Stromal cell of bone marrow (primary cell): Measurements from ENCODE around the gene PSG3.
"Not testable (repeated sequence)": the region's sequence is repeated elsewhere in the genome, so short reads cannot be mapped to it uniquely, and the experiment has no call there.

ENCODE experiments used
- DNase-seq: peaks from one replicate; pipeline ENCODE4 v3.0.0-alpha.2; 2012; ENCODE audit warnings: low read depth

Gene PSG3

DNA sequence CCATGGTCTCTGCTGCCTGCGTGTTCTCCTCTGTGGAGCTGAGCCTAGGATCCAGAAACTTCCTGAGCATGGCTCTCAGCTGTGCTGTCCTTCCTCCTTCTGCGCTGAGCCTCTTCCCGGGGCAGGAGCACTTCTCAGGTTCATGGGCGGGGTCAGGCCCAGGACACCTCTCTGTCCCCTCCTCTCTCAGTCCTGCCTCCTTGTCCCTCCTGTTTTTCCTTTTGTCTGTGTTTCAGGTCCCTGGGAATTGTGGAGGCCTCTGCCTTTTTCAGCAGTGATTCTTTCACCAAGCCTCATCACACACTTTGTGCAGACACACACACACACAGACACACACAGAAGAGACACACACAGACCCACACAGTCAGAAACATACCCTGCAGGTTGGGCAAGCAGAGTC, at the start of gene PSG3:
Gene PSG3, minus strand, starts transcription at position 101 of the 400 bp plus-strand sequence. Its CDS starts 97 bp downstream, at position 4.
- not testable (repeated sequence) for DNase-seq

DNA sequence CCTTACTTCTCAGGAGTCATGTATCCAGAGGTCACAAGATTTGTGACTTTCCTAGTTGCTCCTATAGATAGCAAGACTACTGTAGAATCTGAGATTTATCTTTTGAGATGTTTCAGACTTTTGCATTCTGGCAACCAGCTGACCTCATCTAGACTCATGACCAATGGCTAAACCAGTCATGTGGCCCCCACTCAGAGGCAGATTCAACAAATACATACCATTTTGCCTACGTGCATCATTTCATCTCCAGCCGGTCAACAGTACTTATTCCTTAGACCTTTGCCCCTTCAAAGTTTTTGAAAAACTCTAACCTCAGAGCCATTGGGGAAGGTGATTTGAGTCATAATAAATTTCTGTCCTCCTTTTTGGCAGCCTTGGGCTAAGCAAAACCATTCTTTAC, 48.5 kb upstream of the PSG3 start:
- DNase-seq, result not testable (repeated sequence)

DNA sequence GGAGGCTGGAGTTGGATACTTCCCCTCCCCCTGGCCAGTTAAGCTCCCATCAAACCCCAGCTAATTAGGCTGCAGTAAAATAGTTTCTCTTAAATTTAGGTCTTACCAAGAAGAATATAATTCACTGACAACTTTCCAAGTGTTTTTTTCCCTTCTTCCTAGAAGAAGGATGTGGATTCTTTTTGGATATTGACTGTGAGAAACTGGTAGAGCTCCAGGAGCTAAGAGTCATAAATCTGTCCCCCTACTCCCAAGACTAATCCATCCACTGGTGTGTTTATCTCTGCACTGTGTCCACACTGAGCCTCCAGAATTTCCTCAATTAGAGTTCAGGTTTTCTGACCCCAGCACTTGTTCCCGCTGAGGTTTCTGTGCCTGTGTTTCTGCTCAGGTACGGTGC, 47.5 kb upstream of the PSG3 start:
- not testable (repeated sequence) for DNase-seq

DNA sequence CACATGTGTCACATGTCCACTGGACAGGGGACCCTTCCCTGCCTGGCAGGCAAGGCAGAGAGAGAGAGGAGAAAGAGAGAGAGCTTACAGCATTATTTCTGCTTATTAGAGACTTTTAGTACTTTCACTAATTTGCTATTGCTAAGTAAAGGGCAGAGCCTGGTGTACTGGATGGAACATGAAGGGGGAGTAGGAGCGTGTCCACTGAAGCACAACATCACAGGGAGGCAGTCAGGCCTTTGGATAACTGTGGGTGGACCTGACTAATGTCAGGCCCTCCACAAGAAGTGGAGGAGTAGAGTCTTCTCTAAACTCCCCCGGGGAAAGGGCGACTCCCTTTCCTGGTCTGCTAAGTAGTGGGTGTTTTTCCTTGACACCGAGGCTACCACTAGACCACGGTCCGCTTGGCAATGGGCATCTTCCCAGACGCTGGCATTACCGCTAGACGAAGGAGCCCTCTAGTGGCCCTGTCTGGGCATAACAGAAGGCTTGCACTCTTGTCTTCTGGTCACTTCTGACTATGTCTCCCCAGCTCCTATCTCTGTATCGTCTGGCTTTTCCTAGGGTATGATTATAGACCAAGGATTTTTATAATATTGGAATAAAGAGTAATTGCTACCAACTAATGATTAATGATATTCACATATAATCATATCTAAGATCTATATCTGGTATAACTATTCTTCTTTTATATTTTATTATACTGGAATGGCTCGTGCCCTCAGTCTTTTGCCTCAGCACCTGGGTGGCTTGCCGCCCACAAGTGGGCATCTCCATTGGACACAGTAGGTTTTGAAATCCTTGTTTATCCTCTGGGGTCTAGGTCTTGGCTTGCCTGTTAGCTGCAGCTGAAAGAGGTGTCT, 36.7 kb upstream of the PSG3 start:
- peak; percentile 41 for DNase-seq

DNA sequence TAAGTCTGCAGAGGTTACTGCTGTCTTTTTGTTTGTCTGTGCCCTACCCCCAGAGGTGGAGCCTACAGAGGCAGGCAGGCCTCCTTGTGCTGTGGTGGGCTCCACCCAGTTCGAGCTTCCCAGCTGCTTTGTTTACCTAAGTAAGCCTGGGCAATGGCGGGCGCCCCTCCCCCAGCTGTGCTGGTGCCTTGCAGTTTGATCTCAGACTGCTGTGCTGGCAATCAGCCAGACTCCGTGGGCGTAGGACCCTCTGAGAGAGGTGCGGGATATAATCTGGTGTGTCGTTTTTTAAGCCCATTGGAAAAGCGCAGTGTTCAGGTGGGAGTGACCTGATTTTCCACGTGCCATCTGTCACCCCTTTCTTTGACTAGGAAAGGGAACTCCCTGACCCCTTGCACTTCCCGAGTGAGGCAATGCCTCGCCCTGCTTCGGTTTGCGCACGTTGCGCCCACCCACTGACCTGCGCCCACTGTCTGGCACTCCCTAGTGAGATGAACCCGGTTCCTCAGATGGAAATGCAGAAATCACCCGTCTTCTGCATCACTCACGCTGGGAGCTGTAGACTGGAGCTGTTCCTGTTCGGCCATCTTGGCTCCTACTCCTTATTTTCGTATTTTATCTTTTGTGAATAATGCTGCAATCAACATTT, 34.4 kb upstream of the PSG3 start:
- not testable (repeated sequence) for DNase-seq

DNA sequence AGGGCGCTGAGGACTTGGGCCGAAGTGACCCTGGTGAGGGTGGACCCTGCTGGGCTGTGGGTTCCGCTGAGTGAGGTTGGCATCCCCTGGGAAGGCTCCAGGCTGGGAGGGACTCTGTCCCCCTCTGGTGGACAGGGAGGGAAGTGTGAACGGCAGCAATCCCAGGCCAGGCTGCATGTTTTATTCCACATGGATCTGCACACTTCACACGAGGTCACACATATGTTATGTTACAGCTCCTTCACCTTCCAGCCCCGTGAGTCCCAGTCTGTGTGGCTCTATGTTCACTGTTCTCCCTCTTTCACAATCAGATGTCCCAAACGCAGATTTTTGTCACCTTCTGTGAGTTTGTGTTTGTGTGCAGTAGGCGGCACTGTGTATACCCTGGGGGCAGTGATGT, 27.0 kb upstream of the PSG3 start:
- DNase-seq, result not testable (repeated sequence)

DNA sequence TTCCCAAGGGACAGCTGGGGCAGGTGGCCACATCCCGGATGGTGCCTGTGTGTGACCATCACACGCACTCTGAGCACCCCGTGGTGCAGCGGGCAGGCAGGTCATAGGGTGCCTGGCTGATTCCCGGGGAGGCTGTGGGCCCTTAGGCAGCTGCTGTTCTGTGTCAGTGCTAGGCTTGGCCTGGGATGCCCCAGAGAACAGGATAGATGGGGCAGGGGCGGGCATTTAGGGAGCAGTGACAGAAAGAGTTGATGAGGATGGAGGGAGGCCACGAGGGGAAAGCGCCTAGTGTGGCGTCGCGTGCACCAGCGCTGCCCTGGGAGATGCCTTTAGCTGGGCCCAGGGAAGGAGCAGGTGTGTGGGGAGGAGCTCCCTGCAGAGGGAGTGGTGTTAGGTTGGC, 26.6 kb upstream of the PSG3 start:
- DNase-seq, result not testable (repeated sequence)

DNA sequence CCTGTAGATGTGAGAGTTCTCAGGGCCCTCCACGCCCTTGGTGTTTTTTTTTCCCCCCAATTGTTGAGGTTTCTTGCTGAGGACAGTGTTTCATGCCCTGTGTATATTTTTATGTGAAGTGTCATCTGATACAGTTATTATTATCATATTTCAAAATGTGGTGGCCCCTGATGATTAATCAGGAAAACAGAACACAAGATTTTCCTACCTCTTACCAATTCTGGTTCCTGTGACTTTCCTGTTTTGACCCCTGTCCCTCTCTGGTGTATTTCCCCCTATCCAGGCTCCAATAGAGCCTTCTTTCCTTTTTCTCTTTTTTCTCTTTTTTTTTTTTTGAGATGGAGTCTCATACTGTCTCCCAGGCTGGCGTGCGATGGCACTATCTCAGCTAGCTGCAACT, 24.6 kb upstream of the PSG3 start:
- DNase-seq, result no peak

DNA sequence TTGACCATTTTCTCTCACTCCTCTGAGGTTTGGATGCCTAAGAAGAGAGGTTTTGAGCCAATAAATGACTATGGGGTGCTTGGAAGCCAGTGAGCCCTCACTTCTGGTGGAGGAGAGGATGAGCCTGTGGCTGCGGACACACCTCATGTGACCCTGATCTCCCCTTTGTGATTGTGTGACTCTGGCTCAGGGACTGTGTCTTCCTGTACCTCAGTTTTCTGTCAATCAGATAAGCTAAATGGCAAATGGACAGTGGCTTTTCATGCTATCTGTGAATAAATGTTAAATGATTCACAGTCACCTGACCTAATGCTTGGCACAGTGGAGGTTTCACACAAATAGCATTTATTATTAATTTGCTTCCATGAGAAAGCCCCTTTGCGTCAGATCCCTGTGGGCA, 22.5 kb upstream of the PSG3 start:
- DNase-seq, result no peak

DNA sequence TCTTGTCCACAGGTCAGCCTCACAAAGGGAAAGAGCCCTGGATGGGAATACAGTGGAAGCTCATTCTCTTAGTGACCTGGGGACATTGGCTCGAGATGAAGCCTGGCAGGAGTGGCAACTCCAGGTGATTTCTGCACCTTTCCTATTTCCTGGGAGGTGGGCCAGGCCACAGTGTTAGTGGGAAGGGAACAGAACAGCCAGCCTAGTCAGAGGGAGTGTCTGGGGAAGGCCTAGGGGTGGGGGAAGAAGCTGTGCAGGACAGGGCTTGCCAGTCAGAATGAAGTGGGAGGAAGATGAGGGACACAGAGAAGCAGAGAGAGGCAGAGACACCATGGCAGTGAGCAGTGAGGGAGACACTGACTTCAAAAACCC, 21.6 kb upstream of the PSG3 start:
- not testable (repeated sequence) for DNase-seq

DNA sequence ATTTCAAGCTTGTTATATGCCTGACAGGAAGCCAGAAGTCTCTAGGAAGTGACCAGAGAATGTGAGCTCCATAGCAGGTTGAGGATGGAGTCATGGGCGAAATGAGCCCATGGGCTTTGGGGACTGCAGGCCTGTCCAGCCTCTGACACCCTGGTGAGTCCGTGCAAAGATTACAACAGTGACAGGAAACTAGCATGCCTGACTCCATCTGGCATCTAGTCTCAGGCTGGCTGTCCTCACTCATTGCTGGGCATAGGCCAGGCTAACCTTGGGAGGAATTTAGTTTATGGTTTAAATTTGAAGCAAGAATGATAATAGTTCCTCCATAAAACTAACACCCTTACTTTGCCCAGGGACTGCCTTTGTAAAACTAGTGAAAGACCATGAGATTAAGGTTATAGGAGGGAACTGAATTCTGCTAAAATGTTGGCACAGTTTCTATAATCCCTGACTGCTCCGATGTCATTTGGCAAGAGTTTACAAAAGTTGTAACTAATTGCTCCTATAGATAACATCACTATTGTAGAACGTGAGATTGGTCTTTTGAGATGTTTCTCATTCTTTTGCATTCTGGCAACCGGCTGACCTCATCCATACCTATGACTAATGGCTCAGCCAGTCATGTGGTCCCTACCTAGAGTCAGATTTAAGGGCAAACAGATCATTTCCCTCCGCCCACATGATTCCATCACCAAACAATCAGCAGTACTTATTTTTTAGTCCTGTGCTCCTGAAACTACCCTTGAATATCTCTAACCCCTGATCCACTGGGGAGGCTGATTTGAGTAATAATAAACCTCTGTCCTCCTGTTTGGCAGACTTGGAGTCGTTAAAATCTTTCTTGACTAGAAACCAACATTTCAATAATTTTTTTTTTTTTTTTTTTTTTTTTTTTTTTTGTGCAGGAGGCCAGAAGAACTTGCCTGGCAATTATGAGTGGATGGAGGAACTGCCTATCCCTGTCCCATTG, 21.0 kb upstream of the PSG3 start:
- DNase-seq, result peak; percentile 33

DNA sequence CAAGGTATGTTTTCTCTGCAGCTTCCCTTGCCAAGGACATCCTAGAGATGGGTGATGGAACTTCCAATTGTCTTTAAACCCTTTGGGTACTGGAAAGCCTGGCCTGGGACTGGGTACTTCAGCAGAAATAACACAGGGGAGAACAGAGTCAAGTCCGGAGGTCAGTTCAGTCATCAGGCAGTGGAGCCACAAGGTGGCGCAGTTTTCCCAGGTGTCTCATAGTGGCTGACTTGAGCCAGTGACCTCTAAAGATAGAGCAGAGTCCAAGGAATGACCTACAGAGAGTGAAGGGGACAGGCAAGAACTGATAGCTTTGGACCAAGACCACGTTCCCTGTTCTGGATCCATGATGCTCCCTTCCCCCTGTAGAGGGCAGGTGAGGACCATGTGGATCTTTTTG, 18.4 kb upstream of the PSG3 start:
- not testable (repeated sequence) for DNase-seq

DNA sequence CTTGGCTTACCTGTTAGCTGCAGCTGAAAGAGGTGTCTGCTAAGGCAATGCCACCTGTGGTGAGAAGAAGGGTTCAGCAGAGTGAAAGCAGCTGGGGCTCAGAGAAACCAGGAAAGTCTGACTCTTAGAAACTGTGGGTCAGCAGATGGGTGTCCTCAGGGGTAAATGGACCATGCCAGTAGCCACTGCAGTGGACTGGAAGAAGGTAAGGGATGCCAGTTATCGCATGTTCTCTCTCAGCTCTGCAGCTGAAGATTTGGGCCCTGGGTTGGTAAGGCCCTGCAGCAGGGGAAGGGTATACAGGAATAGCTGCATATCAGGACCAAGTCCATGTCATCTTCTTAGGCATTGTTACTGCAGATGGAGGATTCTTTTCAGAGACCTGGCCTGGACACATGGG, 12.0 kb upstream of the PSG3 start:
- DNase-seq, result not testable (repeated sequence)

DNA sequence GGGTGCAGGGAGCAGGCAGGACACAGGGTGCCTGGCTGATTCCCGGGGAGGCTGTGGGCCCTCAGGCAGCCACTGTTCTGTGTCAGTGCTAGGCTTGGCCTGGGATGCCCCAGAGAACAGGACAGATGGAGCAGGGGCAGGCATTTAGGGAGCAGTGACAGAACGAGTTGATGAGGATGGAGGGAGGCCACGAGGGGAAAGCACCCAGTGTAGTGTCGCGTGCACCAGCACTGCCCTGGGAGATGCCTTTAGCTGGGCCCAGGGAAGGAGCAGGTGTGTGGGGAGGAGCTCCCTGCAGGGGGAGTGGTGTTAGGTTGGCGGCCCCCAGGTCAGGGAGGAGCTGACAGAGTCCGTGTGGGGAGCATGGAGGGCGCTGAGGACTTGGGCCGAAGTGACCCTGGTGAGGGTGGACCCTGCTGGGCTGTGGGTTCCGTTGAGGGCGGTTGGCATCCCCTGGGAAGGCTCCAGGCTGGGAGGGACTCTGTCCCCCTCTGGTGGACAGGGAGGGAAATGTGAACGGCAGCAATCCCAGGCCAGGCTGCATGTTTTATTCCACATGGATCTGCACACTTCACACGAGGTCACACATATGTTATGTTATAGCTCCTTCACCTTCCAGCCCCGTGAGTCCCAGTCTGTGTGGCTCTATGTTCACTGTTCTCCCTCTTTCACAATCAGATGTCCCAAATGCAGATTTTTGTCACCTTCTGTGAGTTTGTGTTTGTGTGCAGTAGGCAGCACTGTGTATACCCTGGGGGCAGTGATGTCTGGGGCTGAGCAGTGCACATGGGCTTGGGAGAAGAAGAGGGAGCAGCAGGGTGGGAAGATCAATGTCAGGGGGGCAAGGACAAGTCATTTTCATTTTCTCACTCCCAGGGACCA, 1.7 kb upstream of the PSG3 start:
- not testable (repeated sequence) for DNase-seq

DNA sequence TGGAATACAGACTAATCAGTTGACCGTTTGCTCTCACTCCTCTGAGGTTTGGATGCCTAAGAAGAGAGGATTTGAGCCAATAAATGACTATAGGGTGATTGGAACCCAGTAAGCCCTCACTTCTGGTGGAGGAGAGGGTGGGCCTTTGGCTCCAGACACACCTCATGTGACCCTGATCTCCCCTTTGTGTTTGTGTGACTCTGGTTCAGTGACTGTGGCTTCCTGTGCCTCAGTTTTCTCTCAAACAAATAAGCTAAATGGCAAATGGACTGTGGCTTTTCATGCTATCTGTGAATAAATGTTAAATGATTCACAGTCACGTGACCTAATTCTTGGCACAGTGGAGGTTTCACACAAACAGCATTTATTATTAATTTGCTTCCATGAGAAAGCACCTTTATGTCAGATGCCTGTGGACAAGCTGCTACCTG, 2.7 kb downstream of the PSG3 start:
- DNase-seq, result peak; percentile 0

DNA sequence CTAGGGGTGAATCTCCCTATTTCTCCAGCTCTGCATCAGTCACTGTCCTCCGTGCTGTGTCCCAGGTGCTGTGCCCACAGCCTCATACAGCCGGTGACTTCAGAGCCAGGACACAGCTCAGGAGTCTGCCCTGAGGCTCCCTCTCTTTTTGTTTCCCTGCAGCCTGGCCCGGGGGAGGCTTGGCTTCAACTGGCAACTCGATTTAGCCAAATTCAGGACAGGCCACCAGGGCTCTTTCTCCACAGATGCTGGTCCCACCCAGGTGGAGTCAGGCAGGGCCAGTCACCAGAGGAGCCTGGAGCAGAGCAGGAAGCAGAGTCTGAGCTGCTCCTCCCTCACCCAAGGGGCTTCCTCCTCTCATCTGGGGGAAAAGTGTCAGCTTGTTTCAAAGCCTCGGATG, 11.9 kb downstream of the PSG3 start:
- DNase-seq, result not testable (repeated sequence)

DNA sequence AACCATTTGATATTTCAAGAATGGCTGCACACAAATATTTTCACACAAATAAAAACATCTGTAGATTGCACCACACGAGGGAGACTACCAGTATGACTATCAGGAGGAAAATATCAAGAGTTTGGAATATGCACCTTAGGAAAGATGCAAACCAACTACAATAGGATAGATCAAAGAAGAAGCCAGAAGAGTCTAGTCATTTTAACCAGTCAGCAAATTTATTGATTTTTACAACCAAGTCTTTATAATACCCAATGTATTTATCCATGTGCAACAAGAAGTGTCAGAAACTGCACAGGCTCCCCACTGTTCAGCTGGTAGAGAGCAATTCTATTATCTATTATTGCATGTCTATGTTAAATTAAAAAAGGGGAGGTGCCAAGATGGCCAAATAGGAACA, 26.3 kb downstream of the PSG3 start:
- not testable (repeated sequence) for DNase-seq

DNA sequence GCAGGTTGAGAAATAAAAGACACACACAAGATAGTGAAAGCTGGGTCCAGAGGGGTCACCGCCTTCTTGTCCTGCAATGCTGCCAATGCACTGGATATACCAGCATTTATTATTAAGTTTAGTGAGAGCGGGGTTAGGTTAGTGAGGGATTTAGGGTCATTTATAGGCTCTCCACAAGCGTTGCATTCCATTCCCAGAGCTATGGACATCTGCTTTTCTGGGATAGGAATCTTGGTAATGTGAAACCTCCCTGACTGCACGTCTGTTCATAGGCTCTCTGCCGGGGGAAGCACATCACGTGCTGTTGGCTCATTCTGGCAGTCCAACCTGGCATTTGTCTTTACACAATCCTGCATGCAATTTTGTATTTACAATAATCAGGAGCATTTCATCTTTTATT, 27.5 kb downstream of the PSG3 start:
- DNase-seq, result not testable (repeated sequence)

DNA sequence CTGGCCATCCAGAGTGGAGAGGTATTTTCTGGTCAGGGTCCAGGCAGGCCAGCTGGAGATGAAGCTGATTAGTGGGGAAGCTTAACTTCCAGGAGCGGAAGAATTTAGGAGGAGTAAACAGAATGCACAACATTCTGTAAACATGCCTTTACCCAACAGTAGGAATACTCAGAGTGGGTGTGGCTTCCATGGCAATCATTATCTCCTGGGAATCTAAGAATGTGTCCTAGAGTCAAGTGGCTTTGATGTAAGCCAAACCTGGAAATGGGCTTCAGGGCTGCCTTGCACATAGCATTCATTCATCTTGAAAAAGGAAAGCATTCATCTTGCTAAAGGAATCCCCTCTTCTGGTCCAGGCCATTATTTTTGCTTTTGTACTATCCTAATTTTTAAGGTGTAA, 29.3 kb downstream of the PSG3 start:
- DNase-seq, result not testable (repeated sequence)

DNA sequence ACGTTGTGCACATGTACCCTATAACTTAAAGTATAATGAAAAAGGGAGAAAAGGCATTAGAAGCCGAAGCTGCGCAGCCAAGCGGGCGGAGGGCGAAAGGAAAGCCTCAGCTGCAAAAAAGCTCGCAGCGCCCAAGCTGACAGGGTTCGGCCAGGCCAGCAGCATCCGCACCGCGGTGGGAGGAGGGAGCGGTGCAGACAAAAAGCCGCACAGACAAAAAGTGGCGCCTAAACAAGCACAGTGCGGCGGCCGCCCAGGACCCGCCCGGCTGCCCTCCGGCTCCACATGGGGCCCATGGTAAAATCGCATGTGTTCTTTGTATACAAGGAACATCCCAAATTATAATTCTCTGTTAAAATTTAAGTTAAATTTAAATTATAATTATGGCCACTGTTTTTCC, 42.4 kb downstream of the PSG3 start:
- no peak for DNase-seq

DNA sequence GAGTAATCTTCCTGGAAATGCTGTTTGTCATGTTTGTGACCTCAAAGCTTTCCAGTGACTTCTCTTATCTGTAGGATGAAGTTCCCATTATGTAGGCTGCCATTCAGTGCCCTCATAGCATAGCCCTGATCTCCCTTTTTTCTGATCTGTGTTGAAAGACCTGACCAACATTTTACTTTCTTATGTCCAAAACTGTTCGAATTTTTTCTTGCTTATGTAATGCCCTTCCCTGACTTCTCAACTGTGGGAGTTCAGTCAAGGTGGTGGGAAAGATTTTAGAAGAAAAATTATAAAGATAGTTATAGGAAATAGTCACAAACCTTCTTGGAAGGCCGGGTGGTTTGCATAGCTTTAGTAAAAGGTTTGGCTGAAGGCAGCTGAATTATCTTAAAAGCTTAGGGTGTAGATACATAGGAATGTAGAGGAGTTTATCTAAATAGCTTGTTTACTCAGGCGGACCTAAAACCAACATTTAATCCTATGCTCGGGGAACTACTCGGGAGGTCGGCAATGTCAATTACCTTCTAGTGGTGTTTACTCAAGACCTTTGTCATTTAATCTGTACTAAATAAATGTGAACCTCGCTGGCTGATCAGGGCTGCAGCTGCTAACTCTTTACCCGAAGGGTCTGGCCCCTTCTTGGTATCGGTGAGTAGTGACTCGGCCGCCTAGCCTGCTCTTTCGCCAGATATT, 44.3 kb downstream of the PSG3 start:
- no peak for DNase-seq
